NCI-H1694 treated with DMSO at 0.1 percent for 48 hours (cell line): ENCODE measurements around the gene MYH13.

Experiments used
- DNase-seq: peaks from one replicate; lab custom pipeline; 2025; lab: John Stamatoyannopoulos, UW

The MYH13 gene

DNA sequence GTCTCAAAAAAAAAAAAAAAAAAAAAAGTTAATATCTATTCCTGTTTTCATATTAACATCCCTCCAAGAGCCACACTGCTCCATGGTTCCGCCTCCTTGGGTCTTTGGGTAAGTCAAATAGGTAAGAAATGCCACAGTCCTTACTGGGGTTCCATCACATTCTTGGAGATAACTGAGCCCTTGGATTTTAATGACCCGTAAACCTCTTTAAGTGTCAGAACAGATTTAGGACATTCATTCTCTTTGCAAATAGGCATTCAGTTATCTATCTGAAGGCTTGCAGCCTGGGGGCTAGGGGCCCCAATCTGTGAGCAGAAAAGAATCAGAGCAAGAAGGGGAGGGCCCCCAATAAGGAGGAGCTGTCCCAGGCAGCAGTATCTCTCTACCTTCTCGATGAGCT is 28.0 kb downstream of the MYH13 start:
- DNase-seq, result no peak

DNA sequence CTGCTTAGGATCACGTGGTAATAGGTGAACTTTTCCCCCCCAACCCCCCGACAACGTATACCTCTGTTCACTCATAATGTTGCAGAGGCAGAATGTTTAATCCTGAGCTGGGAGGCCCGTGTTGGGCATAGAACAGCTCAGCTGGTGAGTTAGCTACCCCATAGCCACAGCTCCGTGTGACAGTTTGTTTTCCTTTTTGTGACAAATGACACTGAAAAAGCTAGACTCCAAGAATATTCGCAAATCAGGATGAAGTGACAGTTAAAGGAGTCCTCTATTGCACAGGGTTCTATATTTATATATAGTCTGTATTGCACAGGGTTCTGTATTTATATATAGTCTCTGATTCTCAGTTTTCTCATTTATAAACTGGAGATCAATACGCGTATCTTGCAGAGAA is 33.8 kb downstream of the MYH13 start:
- DNase-seq, result no peak

DNA sequence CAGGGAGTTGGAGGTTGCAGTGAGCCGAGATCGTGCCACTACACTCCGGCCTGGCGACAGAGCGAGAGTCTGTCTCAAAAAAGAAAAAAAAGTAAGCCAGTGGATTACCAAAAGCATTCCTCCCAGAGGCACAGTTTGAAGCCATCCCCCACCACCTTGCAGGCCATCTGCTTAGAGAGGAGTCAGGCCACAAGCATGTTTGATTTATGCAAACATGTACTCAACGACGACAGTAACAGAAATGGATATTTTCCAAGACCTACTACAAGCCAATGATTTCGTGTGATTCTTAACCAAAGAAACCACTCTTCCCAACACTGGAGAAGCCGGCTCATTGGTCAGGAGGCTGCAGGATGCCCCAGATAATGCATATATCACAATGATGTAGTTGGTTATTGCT is 34.8 kb downstream of the MYH13 start:
- no peak for DNase-seq

DNA sequence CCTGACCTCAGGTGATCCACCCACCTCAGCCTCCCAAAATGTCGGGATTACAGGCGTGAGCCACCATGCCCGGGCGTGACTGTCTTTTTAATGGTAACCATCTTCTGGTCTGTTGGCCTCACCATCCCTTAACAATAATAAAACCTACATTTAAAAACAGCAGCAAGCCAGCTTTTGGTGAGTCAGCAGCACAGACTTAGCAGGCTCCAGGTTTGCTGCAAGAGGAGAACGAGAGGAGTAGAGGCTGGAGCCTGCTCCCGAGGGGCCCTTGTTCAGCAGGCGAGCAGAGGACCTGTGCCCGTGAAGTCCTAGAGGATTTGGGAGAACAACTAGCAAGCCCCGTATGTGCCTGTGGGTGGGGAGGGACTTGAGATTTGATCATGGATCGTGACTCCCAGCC is 35.7 kb downstream of the MYH13 start:
- no peak for DNase-seq

DNA sequence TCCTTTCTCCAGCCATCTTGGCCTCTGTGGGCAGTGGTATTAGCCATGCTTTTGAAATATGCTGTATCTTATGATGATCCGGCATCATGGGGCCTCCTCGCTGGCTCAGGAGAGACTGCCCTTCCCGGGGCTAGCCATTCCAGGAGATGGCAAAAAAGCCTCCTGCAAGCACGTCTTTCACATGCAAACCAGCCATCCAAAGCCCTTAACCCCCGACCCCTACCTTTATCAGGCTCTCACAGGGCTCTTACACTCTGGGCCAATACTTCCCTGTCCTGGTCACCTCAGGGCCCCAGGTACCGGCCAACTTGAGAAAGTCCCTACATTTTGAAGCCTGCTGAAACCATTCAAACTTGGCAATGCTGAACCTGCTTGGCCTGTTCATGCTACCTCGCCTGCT is 36.4 kb downstream of the MYH13 start:
- DNase-seq, result no peak

DNA sequence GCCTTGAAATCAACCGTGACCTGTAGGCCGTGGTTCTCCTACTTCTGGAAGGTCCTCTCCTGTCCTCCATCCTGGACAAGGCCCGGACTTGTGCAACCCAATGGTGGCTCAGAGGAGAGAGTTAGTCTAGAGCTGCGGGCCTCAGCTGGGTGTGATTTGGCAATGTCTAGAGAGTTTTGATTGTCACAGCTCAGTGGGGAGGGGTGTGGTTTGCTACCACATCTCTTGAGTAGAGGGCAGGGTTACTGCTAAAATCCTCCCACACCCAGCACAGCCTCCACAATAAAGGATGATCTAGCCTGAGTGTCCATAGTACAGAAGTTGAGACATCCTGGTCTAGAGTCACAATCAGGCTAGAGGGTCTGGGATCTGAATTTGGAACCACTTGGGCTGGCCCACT is 40.3 kb downstream of the MYH13 start:
- DNase-seq, result no peak

DNA sequence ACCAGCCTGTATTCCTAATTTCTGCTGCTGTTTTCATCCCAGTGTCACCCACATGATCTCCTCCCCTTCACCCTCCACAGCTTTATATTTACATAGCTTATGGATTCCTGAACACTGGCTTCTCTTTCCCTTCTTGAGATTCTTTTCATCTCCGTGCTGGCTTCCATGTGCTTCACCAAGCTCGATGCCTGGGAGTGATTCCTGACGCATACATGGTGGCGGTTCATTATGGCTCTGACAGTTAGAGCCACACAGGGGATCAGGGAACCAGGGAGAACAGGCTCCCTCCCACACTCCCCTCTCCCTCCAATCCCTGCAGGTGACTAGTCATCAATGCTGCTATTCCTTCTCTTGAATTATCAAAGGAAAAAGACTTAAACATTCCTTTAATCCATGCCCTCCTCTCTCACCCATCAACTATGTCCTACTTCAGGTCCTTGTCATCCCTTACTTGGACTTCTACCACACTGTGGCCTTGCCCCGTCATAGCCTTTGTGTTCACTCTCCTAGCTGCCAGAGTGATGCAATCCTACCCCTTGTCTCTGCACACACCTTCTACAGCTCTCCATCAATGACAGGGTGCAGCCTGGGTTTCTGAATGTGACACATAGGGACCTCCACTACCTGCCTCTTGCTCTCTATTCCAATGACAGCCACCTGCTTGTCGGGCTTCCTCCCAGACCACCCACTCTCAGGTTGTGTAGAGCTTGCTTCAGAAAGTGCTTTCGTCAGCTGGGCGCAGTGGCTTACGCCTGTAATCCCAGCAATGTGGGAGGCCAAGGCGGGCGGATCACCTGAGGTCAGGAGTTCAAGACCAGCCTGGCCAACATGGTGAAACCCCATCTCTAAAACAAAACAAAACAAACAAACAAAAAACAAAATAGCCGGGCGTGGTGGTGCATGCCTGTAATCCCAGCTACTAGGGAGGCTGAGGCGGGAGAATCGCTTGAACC is 43.6 kb downstream of the MYH13 start:
- DNase-seq, result no peak

DNA sequence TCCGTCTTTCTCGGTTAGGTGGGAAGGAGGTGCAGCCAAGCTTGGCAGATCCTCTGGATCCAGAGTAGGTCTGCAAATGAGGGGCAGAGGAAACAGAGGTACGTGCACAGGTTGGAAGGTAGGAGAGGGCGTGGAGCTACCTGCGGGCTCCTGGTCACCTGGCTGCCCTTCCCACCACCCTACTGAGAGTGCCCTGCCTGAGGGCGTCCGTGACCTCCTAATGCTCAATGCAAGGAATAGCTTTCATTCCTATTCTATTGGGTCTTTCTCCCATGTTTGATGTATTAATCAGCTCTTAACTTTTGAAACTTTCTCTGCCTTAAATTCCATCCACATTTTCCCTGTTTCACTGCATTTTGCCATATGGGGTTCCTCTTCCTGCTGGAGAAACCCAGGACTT is 44.6 kb downstream of the MYH13 start:
- DNase-seq, result no peak

DNA sequence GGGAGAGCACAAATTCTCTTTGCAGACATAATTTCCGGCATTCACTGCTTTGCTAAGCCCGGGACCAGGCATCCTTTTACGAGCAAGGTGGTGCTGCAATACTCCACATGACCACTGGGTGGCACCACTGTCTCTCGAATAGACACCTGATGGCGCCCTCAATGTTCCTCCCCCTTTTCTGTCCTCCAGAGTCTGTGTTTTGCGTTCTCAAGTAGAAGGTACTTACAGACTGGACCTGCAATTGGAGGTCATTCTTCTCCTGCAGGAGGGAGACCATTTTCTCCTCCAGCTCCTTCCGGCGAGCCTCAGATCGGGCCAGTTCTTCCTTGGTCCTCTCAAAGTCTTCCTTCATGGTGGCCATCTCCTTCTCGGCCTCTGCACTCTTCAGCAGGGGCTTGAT is 45.2 kb downstream of the MYH13 start:
- peak; percentile 41 for DNase-seq

DNA sequence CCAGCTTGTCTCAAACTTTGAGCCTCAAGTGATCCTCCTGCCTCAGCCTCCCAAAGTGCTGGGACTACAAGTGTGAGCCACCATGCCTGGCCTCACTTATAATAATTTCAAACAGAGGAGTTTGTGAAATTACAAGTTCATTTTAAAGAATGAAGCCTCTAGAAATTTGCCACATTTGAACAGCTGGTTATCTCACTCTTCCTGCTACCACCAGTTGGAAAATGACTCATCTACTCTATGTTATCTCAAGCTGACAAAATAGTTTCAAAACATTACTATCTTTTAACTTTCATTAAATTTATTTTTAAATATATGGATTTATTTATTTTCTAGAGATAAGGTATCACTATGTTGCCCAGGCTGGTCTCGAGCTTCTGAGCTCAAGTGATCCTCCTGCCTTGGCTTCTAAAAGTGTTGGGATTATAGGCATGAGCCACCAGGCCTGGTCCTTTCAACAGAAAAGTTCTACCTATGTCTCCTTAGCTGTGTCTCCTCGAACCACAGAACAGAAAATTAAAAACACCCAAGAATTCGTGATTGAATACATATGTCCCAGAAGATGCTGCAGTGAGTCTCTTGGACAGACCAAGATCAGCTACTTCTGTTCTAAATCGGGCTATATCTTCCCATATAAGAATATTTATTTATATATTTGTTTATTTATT is 47.6 kb downstream of the MYH13 start:
- DNase-seq, result no peak

DNA sequence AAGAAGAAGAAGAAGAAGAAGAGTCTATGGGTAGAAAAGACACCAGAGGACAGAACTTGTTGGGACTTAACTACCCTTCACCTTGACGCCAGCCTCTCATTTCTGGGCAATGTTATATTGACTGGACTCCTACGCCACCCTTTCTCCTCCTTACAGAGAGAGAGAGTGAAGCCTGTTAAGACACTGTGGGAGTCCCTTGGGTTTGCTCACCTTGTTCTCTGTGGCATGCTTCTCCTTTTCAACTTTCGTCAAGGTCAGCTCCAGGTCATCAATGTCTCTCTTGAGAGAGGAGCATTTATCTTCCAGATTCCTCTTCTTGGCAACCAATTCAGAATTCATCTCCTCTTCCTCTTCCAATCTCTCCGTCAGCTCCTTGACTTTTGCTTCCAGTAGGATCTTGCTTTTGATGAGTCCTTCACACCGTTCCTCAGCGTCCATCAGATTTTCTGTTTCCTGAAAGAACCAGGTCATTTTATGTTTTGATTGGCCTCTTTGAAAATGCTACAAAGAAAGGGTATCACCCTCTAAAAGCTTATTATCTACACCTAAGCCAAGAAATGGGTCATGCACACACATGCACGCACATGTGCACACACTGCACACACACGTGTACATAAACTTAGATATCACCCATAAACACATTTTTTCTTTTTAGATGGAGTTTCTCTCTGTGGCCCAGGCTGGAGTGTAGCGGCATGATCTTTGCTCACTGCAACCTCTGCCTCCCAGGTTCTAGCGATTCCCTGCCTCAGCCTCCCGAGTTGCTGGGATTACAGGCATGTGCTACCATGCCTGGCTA is 48.8 kb downstream of the MYH13 start:
- DNase-seq, result no peak

DNA sequence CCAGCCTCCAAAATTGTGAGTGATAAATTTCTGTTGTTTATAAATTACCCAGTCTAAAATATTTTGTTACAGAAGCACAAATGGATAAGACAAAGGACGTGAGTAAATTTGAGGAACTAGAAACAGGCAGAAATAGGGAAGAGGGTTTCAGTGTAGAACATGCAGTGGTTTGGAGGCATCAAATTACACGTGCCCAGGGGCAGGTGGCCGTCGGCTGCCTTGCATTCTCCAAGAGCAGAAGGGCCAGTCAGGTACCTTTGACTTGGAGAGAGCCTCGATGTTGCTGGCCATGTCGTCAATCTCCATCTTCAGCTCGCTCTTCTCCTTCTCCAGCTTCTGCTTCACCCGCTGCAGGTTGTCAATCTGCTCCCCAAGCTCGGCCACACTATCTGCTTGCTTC is 54.3 kb downstream of the MYH13 start:
- DNase-seq, result no peak

DNA sequence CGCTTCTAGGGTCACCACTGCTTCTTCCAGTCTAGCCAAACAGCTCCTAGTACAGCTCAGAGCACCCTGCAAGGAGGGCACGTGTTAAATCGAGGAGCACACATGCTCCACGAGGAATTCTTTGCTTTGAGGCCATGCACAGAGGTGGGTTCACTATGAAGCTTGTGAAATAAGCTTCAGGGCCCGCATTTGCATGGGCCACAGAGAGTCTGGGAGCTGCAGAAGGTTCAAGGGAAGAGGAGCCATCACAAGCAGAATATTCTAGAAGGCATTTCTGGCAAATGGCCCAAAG is 55.3 kb downstream of the MYH13 start:
- no peak for DNase-seq

DNA sequence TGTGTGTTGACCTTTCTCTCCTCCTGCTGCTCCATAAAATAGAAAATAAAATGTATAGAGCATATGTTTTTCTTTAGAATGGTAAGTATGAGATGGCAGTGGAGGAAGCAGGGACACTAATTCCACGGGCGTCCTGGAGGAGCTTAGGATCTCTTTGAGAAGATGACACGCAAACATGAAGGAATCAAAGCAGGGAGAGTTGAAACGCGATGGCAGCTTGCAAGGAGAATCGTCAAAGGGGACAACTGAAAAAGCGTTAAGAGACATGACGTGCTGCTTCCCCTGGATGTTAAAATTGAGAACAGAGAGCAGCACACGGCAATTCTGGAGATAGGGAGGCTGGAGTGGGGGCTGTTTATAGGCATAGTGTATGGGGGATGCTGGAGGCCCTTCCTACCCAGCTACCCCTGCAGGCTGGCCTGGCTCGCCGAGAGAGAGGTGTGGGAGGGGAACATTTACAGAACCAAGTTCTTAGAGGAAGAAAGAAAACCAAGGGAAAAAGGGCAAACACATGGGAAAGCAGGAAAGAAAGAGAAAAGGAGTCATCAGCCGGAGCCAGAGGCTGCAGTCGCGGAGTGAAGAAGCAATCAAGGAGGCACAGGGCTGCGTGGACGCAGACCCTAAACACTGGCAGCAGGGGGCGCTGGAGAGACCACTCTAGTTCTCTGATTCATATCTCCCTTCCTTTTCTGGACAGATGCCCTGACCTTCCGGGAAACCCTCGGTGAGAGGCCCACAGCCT is 55.8 kb downstream of the MYH13 start:
- peak; percentile 0 for DNase-seq

DNA sequence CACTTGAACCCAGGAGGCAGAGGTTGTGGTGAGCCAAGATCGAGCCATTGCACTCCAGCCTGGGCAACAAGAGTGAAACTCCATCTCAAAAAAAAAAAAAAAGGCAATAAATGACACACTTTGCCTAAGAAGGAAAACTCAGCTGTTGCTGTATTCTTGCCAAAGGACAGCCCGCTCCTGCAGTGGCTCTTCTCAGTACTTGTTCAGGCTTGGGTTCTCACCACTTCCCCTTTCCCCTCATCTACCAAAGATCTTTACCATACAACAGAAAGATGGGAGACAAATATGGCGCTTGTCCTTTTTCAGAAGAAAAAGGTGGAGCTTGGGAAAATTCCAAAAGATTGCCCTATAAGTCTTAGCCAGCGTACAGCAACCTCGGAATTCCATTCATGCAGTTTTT is 58.5 kb downstream of the MYH13 start:
- no peak for DNase-seq

DNA sequence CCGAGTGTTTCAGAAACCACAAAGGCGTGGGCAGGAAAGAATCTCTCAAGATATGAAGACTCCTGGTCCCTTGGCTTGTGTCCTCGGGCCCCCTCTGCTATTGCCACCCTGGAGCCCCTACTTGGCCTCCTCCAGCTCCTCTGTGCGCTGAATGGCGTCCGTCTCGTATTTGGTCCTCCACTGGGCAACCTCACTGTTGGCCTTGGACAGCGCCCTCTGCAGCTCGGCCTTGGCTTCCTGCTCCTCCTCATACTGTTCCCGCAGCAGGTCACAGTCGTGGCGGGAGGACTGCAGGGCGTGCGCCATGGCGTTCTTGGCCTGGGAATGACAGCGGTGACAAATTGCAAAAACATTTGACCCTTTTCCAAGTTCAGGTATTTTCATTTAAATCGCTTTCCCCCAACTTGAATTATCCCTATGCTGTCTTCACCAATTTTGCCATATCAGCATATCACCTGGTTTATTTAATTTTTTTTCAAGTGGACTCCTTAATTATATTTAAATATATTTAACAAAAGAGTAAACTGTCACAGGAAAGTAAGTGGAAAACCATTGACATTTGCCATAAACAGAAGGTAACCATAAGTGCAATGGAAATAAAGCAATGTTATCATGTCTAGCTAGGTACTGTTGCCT is 59.7 kb downstream of the MYH13 start:
- no peak for DNase-seq

DNA sequence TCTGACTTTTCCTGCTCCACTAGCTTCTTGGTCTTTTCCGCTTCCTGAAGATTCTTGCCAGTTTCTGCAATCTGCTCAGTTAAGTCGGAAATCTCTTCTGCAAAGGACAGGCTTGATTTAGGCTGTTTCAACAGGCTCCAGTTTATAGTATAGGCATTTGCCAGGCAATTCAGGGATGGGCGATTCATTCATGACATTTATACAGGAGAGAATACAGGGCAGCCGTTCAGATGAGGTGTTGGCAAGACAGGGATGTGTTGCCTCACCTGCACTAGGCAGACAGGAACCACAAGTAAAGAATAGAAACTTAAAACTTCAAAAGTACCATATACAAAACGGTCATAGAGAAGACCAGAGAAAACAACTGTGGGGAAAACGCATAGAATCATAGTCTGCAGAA is 61.7 kb downstream of the MYH13 start:
- DNase-seq, result no peak

DNA sequence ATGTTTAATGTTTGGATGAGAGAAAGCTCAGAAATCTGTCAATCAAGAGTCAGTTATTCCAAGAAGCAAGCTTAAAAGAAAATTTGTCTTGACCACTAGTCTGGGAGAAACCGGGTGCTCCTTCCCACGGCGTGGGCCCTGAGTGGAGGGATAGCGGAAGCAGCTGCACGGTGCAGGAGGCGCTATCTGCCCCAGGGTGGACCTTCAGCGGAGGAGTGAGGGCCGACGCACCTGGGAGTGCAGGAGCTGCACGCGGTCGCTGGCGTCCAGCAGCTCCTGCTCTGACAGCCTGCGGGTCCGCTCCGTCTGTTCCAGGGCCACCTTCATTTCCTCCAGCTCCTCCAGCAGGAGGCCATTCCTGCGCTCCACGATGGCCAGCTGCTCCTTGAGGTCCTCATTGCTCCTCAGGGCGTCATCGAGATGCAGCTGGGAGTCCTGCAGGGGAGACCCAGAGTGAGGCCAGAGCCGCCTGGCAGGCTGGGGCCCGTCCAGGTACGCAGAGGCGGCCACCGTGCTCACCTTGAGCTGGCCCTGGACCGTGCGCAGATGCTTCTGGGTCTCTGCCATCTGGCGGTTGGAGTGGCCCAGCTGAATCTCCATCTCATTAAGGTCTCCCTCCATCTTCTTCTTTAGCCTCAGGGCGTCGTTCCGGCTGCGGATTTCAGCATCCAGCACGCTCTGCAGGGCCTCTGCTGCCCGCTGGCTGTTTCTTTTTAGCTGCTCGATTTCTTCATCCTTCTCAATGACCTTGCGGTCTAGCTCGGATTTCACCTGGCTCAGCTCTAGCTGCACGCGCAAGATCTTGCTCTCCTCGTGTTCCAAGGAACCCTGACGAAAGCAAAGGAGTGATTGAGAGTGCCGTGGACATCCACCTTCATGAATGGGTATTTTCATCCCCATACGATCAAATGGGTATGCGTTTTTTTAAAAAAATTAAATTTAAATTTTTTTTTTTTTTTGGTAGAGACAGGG is 63.5 kb downstream of the MYH13 start:
- no peak for DNase-seq

DNA sequence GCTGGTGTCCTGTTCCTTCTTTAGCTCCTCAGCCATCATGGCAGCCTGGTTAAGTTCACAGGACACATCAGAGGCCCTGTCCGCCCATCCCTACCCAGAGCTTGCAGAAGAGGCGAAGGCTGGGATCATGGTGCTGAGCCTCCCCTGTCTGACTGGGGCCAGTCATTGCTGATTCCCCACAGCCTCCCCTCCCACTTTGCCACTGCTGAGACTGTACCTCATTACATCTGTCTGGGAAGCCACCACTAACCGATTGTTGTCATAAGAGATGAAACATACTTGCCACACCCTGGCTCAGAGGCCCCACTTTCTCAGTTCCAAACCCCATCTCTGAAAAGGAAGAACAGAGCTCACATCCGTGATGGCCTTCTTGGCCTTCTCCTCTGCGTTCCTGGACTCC is 66.2 kb downstream of the MYH13 start:
- no peak for DNase-seq

DNA sequence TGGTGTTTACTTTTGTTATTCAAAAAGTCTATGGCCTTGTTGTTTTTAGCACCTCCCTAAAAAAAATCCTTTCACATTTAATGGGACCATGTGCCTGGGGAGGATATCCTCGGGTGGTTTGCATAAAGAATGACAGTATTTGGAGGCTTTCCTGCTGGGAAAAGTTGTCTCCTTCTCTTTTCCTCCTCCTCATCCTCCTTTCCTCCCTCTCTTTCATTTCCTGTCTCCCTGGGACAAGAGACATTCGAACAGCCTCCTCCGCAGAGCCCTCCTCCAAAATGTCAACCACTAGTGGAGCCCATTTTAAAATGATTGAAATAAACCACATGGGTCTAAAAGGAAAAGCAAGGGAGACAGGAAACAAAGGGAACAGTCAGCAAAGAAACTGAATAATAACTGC is 67.4 kb downstream of the MYH13 start:
- no peak for DNase-seq
